Activated CD8-positive, alpha-beta memory T cell treated with anti-CD3 and anti-CD28 coated beads, Interleukin-2, amount 50 U/mL, for 48 hours (primary cell): ENCODE measurements around the gene RIC3.

Source experiments
- DNase-seq: peaks from one replicate; pipeline ENCODE4 v3.0.0-alpha.2; 2020

RIC3 gene

GRCh38 chr11:8066036-8066910, 102.6 kb downstream of the RIC3 start:
- DNase-seq: peak; percentile 37

GRCh38 chr11:8065031-8065430, 103.8 kb downstream of the RIC3 start:
- peak; percentile 36 for DNase-seq

- DNase-seq: no peak
These were observed 105.5 kb downstream of the RIC3 start for GRCh38 chr11:8063324-8063723.

GRCh38 chr11:8062781-8063257, 106.0 kb downstream of the RIC3 start:
- DNase-seq: no peak

- peak; percentile 30 for DNase-seq
These were observed 107.0 kb downstream of the RIC3 start for GRCh38 chr11:8061555-8062428.

- peak; percentile 48 for DNase-seq
These were observed 107.8 kb downstream of the RIC3 start for GRCh38 chr11:8060801-8061554.

- DNase-seq: peak; percentile 23
These were observed 108.6 kb downstream of the RIC3 start for GRCh38 chr11:8060146-8060719.

- DNase-seq: peak; percentile 44
These were observed 109.2 kb downstream of the RIC3 start for GRCh38 chr11:8059571-8060011.

GRCh38 chr11:8059030-8059429, 109.8 kb downstream of the RIC3 start:
- DNase-seq: peak; percentile 44

- peak; percentile 25 for DNase-seq
These were observed 110.6 kb downstream of the RIC3 start for GRCh38 chr11:8058216-8058615.

GRCh38 chr11:8056810-8057463, 111.9 kb downstream of the RIC3 start:
- peak; percentile 37 for DNase-seq
